GM12873 (cell line): ENCODE data around the gene AUTS2.

ENCODE experiments used
- CTCF ChIP-seq: IDR thresholded peaks from 2 replicates; pipeline ENCODE4 v1.5.1; 2012; ENCODE audit warnings: low read depth, mild to moderate bottlenecking, moderate library complexity, low read length, control low read depth; ENCODE audit not compliant: insufficient read depth; ENCODE audit errors: missing control alignments

AUTS2 gene

GRCh38 chr7:70135656-70136055 lies 537.4 kb downstream of the AUTS2 start:
- no peak for TF ChIP-seq CTCF

- TF ChIP-seq CTCF, result no peak
These were observed 538.9 kb downstream of the AUTS2 start for GRCh38 chr7:70137126-70137525.

- TF ChIP-seq CTCF, result no peak
These were observed 544.1 kb downstream of the AUTS2 start for GRCh38 chr7:70142247-70142932.

- no peak for TF ChIP-seq CTCF
These were observed 545.1 kb downstream of the AUTS2 start for GRCh38 chr7:70143075-70144044.

DNA sequence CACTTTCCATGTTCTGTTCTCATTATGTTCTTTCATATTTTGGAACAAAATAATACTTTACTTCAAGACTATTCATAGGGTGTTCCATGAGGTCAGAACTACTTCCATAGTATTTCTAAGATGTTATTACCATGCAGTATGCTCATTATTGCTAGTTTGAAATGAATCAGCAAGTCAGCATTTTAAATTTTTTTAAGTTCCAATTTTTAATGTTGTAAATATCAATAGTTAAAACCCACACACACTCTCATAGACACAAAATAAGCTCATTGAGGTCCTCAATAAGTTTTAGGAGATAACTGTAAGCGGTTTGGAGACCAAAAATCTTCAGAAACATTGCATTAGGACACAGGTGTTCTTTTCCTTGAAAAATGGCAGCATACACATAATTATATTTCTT lies 550.7 kb downstream of the AUTS2 start:
- TF ChIP-seq CTCF, result no peak

- TF ChIP-seq CTCF, result no peak
These were observed 554.0 kb downstream of the AUTS2 start for GRCh38 chr7:70152313-70152712.

- no peak for TF ChIP-seq CTCF
These were observed 555.7 kb downstream of the AUTS2 start for GRCh38 chr7:70153933-70154332.
